ENCODE measurements around the gene PSMD1.
"Not testable (repeated sequence)": the region's sequence is repeated elsewhere in the genome, so short reads cannot be mapped to it uniquely, and the experiment has no call there.

The PSMD1 gene

DNA sequence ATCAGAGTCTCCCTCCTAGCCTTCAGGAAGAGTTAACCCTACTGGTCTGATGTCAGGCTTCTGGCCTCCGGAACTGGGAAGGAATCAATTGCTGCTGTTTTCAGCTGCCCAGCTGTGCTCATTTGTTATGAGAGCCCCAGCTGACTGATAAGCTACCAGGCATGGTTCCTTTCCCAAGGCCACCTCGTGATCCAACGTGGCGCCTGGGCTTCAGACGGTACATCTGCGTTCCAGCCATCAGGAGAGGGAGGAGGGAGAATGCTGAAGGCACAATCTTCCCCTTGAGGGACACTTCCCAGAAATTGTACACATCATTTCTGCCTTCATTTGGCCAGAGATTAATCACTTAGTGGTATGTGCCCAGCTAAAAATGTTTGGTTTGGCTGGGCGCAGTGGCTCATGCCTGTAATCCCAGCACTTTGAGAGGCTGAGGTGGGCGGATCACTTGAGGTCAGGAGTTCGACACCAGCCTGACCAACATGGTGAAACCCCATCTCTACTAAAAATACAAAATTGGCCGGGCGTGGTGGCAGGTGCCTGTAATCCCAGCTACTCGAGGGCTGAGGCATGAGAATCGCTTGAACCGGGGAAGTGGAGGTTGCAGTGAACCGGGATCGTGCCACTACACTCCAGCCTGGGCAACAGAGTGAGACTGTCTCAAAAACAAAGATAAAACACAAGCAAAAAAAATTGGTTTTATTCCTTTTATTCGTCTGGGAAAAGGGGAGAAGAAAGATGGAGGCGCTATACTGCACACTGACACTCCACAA, 131.3 kb downstream of the PSMD1 start:
- DNase-seq = no peak

DNA sequence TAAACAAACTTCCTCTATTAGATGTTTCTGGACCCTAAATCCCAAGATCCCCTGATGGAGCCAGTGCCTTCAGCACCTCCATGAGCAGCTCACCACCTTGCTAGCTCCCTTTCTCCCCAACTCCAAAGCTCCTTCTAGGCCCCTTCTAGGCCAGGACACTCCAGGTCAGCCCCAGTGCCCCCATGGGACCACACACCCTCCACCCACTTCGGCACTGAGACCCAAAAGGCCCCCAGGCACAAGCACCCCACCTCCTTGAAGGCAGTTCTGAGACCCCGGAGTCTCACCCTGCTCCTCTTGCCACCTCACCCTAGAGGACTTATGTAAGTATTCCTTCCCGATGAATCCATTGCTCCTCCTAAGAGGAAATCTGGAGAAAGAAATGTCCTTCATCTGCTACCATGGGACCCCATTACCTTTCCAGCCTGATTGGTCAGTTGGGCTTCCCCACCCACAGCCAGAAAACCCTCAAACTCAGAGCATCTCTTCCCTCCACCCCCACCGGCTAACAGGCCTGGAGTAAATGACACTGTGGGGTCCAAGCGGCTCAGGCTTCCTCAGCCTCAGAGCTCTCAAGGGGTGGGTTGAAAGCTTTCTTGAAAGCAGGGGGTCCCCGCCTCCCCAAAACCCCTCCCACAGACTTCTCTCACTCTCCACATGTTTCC, 132.0 kb downstream of the PSMD1 start:
- no peak for DNase-seq

DNA sequence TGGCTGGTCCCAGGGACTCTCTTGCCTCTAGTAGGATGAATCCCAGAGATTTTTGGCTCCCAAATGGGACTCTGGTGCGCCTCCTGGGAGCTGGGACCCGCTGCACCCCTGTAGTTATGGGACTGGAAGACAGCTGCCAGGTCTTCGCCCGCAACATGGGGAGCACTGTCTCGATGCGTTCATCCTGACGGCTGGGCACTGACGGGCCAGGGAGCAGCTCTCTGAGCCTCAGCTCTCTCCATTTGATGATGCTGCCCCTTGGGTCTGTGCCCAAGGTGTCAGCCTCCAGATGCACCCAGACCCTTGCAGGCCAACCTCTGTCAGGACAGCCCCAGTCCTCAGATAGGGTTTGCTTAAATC, 132.5 kb downstream of the PSMD1 start:
- DNase-seq = no peak

DNA sequence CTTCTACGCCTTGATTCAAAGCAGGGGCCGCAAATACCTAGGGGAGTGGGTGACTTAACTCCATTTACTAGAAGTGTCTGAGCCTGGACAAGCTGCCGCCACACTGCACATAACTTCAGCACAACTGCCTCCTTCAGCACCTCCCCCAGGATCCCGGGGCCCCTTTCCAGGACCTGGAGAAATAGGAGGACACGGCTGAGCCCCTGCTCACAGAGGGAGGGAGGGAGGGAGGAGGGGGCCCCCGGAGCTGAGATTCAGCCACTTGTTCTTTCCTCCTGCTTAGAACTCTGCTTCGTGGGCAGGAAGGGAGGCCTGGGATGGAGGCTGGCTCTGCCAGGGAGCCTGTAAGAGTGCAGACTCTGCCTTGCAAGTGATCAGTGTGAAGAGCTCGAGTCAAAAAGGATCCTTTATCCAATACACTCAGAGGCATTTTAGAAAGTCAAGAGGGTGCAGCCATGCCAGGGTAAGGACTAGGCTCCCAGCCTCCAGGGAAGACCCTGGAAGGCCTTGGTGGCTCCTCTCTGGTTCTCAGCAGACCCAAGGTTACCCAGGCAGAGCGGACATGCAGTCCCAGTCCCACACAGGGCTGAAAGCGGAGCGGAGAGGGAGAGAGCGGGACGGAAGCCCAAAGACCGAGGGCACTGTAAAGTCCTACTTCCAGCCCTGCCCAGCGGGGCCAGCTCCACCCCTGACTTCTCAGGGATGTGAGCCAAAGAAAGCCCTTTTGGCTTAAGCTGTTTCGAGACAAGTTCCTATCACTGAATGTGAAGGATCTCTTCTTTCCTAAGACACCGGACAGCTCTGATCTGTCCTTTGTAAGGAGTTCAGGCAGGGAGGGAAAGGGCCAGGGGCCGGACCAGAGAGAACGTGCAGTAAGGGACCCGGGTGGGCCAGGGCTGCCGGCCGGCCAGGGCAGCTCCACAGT, 133.2 kb downstream of the PSMD1 start:
- peak; percentile 49 for DNase-seq

DNA sequence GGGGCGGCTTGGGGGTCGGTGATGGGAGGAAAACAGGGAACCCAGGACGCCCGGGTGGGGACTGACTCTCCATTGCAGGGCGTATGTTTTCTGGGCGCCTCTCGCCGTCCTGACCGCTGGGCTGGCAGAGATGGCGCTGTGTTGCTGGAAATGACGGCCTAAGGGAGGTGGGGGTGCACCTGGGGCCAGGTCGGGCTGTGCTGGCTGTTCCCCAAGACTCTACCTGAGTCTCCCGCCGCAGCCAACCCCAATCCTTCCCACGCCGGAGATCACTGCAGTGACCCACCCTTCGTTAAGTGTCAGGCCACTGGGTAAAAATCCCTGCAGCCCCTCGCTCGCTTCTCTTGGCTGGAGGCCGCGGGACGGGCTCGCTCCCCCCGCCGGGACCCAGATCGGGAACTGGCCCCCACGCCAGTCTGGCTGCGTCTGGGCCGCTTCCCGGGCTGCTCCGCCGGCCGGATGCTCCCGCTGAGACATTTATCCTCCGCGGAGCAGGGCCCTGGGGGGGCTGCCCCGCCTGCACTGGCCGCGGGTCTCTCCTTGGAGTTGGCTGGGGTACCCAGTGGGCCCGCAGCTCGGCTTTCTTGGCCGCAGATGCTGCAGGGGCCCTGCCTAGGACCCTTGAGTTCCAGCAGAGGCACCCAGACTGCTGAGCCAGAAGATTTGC, 134.0 kb downstream of the PSMD1 start:
- peak; percentile 70 for DNase-seq

DNA sequence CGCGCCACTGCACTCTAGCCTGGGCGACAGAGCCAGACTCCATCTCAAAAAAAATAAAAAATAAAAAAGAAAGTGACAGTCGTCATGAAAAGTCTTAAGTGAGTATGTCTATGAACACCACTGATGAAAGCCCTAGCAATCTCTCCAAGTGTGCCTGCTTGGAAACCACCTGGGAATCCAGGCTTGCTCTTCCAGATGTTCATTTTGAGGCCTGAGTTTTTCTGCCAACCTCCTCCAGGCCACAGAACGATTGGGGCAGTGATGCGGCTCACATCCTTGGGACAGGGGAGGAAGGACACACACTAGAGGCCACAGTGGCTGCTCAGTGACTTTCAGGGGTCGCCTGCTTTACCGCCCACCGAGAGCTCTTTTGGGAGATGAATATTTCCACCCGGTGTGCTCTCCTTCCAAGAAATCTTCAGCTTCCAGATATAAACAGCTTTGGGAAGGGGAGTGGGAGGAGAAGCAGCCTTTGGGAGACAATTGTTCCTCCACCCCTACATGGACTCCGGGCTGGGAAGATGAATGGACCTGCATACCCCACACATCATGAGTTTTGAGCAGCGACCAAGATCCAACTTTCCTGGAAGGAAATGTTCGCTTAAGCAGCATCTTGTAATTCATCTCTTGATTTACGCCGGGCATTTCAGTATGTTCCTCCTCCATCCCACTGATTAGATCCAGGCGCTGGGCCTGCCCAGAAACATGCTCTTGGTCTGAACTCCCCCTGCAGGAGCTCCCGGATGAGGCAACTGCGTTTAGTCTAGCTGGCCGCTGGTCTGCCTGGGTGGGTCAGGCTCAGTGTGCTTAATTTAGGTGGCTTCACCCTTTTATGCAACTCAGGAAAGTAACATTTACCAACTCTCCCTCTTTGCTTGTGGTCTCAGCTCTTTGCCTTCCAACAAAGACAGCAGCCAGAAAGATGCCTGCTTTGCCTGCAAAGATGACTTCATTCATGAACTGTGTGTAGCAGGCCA, 135.5 kb downstream of the PSMD1 start:
- DNase-seq = peak; percentile 81

DNA sequence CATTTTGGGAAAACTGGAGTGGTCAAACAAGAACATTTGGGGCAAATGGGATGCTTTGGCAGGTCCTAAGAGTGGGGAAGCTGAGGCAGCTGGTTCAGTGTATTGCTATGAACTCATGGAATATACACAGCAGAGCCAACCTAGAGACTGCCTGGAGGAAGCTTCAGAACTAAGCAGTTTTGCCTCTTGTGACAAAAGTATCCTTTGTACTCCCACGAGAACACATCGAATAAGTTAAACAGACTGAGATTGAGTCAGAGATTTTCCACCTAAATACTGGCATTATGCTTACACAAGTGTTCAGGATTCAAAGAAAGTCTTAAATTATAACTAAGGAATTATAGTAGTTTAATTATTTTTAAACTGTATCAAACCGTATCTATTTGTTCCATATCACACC, 136.5 kb downstream of the PSMD1 start:
- DNase-seq = no peak

DNA sequence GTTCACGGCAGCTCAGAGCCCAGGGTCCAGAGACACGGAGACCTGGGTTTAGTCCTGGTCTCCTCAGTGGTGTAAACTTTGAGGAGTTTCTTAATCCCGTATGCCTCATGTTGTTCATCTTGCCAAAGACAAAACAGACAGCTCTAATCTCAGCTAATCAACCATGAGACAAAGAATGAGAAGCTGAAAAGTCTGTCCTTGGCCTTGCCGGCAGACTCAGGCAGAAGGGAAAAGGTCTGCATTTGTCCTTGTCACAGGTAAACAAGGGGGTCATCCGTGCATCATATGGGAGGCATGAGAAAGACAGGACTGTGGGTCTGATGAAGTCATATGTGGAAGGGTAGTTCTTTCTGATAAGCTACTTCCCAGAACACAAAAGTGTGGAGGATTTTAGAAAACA, 139.9 kb downstream of the PSMD1 start:
- no peak for DNase-seq

DNA sequence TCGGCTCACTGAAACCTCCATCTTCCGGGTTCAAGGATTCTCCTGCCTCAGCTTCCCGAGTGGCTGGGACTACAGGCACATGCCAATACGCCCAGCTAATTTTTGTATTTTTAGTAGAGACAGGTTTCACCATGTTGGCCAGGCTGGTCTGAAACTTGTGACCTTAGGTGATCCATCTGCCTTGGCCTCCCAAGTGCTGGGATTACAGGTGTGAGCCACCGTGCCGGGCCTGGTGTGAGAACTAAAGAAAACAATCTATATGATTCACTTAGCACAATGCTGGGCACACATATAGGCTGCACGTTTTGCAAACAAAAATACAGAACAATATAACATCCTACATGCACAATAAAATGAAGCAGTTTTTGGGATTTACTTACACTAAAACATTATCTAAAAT, 140.5 kb downstream of the PSMD1 start:
- DNase-seq = not testable (repeated sequence)

DNA sequence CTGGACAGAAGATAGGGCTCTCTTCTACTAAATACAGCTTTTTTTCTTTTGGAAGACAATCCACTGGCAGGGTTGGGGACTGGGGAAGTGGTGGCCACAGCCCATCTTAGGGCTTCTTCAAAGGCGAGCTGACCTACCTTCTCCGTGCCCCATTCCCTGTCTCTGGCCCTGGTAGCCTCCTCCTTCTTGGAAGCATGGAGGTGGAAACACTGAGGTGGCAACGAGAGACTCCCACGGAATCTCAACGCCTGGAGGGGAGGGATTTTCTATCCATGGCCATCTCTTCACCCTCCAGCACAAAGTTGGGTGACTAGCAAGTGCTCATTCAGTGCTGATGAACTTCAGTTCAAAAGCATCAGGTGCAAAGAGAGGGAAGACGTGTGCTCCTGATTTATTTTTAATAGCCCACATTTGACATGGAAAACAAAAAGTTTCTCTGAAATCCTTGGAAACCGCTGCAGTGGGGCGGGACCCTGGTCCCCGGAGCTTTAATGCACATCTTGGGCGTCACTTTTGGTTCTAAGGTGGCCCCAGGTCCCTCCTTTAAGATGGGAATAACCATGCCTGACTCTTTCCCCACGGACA, 141.1 kb downstream of the PSMD1 start:
- DNase-seq = no peak

DNA sequence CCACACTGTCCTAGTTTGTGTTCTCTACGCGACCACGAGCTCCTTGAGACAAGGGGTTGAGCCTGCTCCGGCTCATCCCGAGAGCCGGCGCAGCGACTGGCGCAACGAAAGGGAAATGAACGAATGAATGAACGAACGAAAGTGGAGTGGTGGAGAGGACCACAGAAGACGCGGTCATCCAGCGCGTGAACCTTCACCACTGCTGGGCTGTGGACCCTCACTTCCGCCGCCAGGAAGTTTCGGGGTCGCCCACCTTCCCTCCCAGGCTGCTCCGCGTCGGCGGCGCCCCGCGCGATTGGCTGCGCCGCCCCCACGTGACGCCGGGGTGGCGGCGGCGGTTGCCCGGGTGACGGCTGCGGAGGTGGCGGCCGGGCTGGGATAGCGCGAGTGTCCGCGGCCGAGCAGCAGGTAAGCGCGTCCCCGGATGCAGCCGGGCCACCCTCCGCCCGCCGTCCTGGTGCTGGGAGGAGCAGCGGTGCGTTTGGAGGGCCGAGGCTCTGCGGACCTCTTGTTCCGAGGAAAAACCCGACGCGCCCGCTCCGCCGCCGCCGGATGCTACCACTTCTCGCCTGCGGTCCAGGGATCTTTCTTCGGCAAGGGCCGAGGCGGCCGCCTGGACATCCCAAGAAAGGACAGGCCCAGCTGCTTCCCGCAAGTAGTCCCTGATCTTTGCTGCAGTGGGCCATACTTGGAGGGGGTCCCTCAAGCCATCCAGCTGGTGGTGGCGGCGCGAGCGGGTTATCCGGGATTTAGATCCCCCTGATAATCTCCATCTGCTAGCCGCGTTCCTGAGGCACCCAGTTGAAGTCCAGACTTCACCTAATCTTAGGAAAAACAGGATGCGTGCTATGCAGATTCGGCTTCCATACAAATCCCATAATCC, 141.9 kb downstream of the PSMD1 start, which contains the start of gene ARMC9:
Gene ARMC9, plus strand, starts transcription at position 341 of the 883 bp plus-strand sequence. CDS start 7,608 bp downstream, outside the sequence.
- peak; percentile 94 for DNase-seq

DNA sequence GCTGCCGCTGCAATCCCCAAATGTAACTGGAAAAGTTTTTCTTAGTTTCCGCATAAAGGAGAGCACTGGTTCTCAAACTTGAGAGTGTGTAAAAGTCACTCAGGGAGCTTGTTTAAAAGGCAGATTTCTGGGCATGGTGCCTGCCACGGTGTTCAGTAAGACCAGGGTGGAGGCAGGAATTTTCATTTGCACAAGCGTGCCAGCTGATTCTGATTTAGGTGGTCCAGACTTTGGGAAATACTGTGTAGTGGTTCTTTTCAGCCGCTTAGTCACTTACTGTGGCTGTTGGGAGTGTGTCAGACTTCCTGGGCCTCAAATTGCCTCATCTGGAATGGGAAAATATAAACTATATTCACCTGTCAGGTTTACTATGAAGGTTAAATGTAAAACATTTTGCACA, 142.6 kb downstream of the PSMD1 start:
- DNase-seq = no peak

DNA sequence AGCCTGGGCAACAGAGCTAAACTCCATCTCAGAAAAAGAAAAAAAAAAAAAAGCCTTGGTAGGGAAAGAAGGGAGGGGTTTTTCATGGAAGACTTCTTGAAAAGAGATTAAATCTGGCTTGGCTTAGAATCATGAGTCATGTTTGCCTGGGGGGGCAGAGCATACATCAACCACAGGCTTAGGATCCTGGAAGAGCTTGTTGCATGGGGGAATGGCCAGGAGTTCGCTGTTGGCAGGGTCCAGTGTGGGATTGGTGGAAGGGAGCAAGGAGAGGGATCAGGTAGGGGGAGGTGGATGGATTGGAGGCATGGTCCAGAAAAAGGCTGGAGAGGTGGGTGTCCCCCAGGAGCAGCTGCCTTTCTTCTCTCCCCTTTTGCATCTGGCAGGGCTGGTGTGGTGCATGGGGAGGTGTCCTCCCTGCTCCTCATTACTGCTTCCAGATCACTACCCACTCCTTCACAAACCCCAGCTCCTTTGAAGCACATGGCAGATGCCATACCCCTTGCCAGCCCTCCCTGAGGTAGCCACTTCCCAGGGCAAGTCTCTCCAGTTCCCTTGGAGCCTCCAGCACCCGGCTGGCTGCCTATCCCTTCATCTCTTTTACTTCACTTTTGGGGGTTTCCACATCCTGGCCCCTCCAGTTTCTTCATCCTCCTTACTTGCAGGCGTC, 144.3 kb downstream of the PSMD1 start:
- no peak for DNase-seq

DNA sequence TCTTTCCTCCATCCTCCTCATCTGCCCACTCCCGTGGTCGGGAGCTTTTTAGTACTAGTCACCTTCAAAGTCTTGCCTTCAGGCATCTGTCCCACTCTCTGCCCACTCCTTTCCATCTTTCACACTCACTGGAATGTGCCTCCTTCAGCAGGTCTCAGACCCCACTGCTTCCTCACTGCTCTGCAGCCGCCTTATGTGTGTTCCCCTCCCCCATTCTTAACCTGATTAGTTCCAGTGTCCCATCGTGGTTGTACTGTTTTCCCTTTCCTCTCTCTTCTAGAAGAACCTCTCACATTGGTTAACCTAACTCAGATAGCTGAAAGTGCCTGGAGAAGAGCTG, 144.8 kb downstream of the PSMD1 start:
- DNase-seq = no peak

DNA sequence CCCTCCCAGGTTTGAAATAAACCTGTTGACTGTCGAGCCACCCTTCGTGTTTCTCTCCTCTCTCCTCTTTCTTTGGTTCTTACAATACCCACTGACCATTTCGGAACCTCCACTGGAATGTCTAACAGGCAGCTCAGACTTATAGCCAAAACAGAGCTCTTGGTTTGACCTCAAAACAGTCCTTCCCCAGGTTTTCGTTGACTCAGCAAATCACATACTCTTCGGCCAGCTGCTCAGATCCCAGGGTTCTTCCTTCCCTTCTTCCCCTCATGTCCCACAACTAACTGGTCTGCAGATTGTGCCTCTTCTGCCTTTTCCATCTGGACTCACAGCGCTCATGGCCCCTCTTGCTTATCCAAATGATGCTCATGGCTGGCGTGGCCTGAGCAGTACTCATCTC, 146.4 kb downstream of the PSMD1 start:
- no peak for DNase-seq

DNA sequence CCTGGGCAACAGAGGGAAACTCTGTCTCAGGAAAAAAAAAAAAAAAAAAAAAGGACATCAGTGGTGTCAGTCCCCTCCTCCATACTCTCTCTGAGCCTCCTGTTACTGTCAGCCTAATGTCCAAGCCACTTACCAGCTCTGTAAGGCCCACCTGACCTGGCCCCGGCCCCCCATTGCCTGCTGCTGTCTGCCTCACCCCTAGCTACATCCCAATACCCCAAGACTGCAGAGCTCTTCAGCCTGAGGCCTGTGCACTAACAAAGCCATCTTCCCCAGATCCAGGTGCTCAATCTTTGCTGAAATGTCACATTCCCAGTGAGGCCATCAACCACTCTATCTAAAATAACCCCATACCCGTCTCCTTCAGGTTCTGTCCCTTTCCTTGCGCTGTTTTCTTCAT, 147.5 kb downstream of the PSMD1 start:
- DNase-seq = no peak

DNA sequence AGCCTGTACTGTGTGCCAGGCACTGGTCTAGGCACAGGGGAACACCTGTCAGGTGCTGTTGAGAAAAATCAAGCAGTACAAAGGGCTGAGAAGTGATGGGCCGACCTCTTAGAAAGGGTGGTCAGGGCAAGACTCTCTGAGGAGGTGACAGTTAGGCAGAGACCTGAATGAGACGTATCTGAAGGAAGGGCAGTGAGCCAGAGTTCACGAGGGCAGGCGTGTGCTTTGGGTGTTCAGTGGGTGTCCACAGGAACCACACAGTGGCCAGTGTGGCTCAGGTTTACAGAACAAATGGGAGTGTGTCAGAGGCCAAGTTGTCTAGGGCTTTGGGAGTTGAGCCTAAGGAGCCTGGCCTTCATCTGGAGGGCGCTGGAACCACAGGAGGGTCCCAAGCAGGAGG, 147.9 kb downstream of the PSMD1 start:
- no peak for DNase-seq

DNA sequence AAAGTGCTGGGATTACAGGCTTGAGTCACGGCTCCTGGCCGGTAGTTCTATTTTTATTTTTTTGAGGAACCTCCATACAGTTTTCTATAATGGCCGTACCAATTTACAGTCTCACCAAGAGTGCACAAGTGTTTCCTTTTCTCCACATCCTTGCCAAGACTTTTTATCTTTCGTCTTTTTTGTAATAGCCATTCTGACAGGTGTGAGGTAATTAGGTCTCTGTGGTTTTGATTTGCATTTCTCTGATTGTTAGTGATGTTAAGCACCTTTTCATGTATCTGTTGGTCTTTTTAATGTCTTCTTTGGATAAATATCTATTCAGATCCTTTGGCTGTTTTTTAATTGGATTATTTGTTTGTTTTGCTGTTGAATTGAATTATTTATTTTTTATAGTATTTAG, 151.1 kb downstream of the PSMD1 start:
- no peak for DNase-seq

DNA sequence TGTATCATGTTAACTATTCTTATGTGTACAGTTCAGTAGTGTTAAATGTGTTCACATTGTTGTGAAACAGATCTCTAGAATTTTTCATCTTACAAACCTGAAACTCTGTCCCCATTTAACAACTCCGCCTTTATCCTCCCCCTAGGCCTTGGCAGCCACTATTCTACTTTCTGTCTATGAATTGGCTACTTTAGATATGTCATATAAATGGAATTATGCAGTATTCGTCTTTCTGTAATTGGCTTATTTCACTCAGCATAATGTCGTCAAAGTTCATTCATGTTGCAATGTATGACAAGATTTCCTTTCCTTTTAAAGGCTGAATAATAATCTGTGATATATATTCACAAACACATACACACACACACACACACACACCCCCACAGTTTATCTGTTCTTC, 154.1 kb downstream of the PSMD1 start:
- DNase-seq = no peak

DNA sequence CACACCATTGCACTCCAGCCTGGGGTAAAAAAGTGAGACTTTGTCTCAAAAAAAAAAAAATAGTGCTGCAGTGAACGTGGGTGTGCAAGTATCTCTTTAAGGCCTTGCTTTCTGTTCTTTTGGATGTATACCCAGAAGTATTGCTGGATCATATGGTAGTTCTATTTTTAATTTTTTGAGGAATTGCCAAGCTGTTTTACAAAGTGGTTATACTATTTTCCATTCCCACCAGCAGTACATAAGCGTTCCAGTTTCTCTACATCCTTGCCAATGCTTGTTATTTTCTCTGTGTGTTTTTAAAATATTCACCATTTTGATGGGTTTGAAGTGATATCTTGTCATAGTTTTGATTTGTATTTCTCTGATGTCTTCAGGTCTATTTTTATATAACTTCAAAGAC, 154.8 kb downstream of the PSMD1 start:
- no peak for DNase-seq

All from eye (tissue), 1 donor.